22Rv1 (cell line): ENCODE data around the gene ARG2.
"Not testable (repeated sequence)": the region's sequence is repeated elsewhere in the genome, so short reads cannot be mapped to it uniquely, and the experiment has no call there.

Experiments
- H3K27ac ChIP-seq: fragments of 450-650 bp; 2 replicates; pipeline ENCODE4 v1.5.1; 2017
- ZFX ChIP-seq: fragments of 450-650 bp; IDR thresholded peaks from 2 replicates; pipeline ENCODE4 v1.6.1; 2017; ENCODE audit warnings: antibody characterized with exemption, borderline replicate concordance
- TF ChIP-seq, protein P1 (sequence below): fragments of 450-650 bp; IDR thresholded peaks from 2 replicates; pipeline ENCODE4 v1.5.1; 2017; ENCODE audit warnings: mild to moderate bottlenecking

ARG2 gene

DNA sequence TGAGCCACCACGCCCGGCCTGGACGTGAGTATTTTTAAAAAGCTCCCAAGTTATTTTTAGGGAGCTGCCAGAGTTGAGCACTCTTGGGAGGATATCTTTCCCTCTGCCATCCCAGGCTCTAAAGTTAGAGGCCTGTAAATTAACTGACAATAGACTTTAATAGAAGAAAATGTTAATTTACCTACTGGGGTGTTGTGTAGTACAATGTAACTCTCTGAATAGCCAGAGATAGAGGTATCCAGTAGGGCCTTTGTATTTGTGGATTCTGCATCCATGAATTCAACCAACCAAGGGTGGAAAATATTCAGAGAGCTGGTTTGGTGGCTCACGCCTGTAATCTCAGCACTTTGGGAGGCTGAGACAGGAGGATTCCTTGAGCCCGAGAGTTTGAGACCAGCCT lies 12.1 kb upstream of the ARG2 start:
- H3K27ac ChIP-seq = no peak overlapping the region
- no peak for TF ChIP-seq ZFX
- TF ChIP-seq, protein P1, sequence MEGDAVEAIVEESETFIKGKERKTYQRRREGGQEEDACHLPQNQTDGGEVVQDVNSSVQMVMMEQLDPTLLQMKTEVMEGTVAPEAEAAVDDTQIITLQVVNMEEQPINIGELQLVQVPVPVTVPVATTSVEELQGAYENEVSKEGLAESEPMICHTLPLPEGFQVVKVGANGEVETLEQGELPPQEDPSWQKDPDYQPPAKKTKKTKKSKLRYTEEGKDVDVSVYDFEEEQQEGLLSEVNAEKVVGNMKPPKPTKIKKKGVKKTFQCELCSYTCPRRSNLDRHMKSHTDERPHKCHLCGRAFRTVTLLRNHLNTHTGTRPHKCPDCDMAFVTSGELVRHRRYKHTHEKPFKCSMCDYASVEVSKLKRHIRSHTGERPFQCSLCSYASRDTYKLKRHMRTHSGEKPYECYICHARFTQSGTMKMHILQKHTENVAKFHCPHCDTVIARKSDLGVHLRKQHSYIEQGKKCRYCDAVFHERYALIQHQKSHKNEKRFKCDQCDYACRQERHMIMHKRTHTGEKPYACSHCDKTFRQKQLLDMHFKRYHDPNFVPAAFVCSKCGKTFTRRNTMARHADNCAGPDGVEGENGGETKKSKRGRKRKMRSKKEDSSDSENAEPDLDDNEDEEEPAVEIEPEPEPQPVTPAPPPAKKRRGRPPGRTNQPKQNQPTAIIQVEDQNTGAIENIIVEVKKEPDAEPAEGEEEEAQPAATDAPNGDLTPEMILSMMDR = no peak

DNA sequence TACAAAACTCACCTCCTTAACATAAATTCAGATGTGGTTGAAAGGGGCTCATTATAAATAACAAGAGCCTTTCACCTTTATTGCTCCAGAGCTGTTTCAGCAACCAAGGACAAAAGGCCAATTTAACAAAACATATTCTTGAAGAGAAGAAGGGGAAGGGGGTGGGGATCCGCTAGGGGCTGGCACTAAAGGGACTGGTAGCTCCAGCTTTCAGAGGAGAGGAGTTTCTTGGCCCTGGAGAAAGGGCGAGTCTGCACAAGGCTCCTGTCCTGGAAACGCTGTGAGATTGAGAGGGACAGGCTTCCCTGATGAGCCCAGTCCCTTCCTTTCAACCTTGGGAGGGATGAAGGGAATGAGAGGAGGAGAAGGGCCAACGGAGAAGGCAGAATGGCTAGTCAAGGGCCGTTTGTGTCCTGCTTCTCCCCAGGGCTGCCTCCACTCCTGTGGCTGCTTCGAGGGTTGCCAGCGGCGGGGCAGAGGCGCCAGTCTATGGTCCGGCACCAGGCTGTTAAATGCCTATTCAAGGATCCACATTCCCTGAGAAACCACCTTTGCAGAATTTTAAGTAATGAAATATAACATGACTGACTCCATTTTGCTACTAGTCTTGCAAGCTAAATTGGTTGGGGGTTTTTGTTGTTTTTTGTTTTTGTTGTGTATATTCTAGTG lies 9.9 kb upstream of the ARG2 start:
- TF ChIP-seq, protein P1 = no peak
- TF ChIP-seq ZFX = no peak
- no peak overlapping the region for H3K27ac ChIP-seq

DNA sequence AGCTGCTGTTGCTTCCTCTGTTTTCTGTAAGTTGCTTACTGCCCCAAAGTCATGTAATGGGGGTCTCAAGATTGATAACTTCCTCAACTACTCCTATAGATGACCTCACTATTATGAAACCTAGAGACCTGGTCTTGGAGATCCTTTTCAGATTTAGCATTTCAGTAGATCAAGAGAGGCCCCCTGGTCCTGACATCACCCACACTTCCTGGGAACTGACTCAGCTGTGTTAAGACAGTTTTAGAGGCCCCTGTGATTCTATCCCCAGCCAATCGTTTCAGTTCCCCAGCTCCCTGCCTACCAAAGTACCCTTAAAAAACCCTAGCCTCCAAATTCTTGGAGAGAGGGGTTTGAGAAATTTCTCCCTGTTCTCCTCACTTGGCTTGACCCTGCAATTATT lies 9.2 kb upstream of the ARG2 start:
- TF ChIP-seq ZFX = no peak
- TF ChIP-seq, protein P1 = no peak
- H3K27ac ChIP-seq = no peak overlapping the region

DNA sequence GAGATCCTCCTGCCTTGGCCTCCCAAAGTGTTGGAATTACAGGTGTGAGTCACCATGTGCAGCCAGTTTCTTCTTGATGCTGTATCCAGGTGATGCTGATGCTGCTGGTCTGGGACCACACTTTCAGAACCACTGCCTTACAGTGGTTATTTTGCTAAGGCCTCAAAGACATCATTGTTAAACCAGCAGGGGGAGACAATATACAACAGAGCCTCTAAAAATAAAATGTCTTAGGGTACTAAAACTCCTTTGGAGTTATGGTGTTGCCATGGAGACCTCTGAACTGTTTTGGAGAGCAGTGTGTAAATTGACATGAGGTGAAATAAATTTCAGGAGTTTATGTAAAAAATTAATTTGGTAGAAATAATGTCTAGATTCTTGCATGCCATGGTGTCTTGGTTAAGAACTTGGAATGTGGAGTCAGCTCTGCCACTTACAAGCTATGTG lies 1.1 kb upstream of the ARG2 start:
- H3K27ac ChIP-seq = peak overlapping the region; percentile 76
- no peak for TF ChIP-seq ZFX
- TF ChIP-seq, protein P1 = peak; percentile 76

DNA sequence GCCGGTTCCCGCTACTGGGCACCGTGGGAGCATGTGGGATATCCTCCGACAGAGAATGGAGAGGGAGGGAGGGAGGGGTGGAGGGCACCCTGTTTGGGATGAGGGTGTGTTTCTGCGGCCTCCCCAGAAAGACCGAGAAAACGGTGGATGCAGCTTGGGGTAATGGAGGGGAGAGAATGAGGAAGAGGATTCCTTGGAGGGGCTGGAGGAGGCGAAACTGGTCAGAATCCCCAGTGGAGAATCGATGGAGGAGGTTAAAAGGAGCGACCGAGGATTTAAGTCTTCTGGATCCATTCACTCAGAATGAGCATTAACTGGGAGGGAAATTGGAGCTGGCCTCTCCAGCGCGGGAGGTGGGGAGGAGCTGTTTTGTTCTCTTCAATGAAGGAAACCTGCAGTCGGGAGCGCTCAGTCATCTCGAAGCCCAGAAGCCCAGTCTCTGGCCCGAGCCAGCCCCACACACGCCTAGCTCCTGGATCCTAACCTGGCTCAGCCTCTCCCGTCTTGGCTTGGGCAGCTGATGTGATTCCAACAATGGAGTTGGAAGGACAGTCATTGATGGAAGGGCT lies 581 bp downstream of the ARG2 start:
- peak overlapping the region; percentile 76; the same call in 1 of the 2 replicates for H3K27ac ChIP-seq
- TF ChIP-seq ZFX = no peak
- TF ChIP-seq, protein P1 = no peak

DNA sequence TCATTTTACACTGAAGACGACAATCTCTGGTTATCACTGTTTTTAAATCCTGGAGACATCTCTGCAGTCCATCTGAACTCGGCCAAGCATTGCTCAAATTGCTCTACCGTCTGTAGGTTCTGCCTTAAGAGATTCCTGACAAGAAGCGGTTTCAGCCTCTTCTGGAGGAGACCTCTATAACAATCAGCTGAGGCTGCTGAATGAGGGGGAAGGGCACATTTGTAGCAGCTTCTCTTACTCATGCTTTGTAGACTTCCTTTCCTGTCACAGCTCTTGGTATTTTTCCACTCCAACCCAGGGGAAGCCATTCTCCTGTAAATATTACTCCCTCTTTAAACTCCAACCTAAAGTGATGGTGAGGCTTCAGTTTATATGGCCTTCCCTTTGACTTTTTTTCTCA lies 3.0 kb downstream of the ARG2 start:
- no peak for TF ChIP-seq ZFX
- TF ChIP-seq, protein P1 = no peak
- no peak overlapping the region for H3K27ac ChIP-seq

DNA sequence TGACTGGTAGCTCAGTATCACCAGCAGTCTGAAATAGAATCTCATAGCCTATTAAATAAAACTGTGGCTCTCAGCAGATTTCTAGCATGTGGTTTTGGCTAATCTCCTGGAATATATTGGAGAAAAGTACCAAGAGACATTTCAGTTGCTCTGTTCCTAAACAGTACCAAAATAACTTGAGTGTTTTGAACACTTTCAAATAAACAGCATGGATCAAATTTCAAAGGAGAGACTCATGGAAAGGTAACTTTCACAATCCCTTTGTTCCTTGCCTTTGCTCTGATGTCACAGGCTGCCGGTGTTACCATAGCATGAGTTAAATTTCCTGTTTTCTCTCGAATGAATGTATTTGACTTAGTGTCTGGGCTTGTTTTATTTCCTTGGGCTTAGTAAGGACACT lies 3.4 kb downstream of the ARG2 start:
- TF ChIP-seq, protein P1 = no peak
- TF ChIP-seq ZFX = no peak

DNA sequence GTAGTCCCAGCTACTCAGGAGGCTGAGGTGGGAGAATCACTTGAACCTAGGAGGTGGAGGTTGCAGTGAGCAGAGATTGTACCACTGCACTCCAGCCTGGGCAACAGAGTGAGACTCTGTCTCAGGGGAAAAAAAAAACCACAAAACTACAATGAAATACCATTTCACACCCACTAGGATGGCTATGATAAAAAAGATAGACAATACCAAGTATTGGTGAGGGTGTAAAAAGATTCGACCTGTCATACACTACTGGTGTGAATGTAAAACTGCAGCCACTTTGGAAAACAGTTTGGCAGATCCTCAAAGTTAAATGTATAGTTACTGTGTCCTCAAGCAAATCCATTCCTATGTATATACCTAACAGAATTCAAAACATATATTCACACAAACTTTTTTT lies 6.4 kb downstream of the ARG2 start:
- not testable (repeated sequence) for H3K27ac ChIP-seq

More for the DNA sequence above, 3.4 kb downstream of the ARG2 start:
- no peak overlapping the region for H3K27ac ChIP-seq
